Keratinocyte (primary cell): ENCODE results near the gene CYP39A1. TPM values are rescaled to one million over a fixed set of nuclear protein-coding genes. Genes with fewer than 3 reads are reported as not detected.

Experiments used
- DNase-seq: peaks from one replicate; pipeline ENCODE4 v3.0.0-alpha.2; 2011; ENCODE audit warnings: low read depth, missing footprints, low spot score
- FAIRE-seq: peaks from 2 replicates; lab custom pipeline; 2011; peaks lifted over from hg19 to GRCh38; lab: Jason Lieb, UNC
- H2AFZ ChIP-seq: 2 replicates; pipeline ENCODE4 v1.6.0; 2012; ENCODE audit warnings: low read length, control low read depth, inconsistent platforms; ENCODE audit not compliant: control insufficient read depth
- H3K27ac ChIP-seq: 2 replicates; pipeline ENCODE4 v1.5.1; 2011; ENCODE audit warnings: low read length; ENCODE audit not compliant: control insufficient read depth, insufficient read depth
- H3K27me3 ChIP-seq: 3 replicates; pipeline ENCODE4 v1.6.0; 2011; ENCODE audit warnings: low read length; ENCODE audit not compliant: control insufficient read depth, insufficient read depth; ENCODE audit errors: extremely low read depth
- H3K36me3 ChIP-seq, 2 experiments: 2 replicates in 1 of 2; 3 replicates in 1 of 2; pipeline ENCODE4 v1.5.1; 2011; ENCODE audit warnings: low read length in 2 of 2, mild to moderate bottlenecking in 1 of 2; ENCODE audit not compliant: control insufficient read depth in 2 of 2, insufficient read depth in 2 of 2; ENCODE audit errors: extremely low read depth in 1 of 2
- H3K4me1 ChIP-seq: 3 replicates; pipeline ENCODE4 v1.5.1; 2011; ENCODE audit warnings: low read length; ENCODE audit not compliant: control insufficient read depth, insufficient read depth; ENCODE audit errors: extremely low read depth
- H3K4me2 ChIP-seq: 3 replicates; pipeline ENCODE4 v1.6.0; 2011; ENCODE audit warnings: low read depth, low read length; ENCODE audit not compliant: control insufficient read depth, insufficient read depth; ENCODE audit errors: extremely low read depth
- H3K4me3 ChIP-seq, 3 experiments: fragments of 200-600 bp in 1 of 3; sonication (generic) in 1 of 3; 2 replicates in 2 of 3; 3 replicates in 1 of 3; pipeline ENCODE4 v1.5.1; 2011 to 2016; ENCODE audit warnings: low read length in 3 of 3, mild to moderate bottlenecking in 3 of 3, control low read depth in 2 of 3, inconsistent platforms in 1 of 3, low read depth in 1 of 3, mixed read lengths in 1 of 3, mixed run types in 1 of 3, moderate library complexity in 1 of 3; ENCODE audit not compliant: control insufficient read depth in 2 of 3, insufficient read depth in 2 of 3; ENCODE audit errors: extremely low read depth in 1 of 3
- H3K79me2 ChIP-seq: 2 replicates; pipeline ENCODE4 v1.6.0; 2012; ENCODE audit warnings: low read length; ENCODE audit not compliant: control insufficient read depth, insufficient read depth
- H3K9ac ChIP-seq: 3 replicates; pipeline ENCODE4 v1.6.0; 2011; ENCODE audit warnings: low read length; ENCODE audit not compliant: control insufficient read depth, insufficient read depth; ENCODE audit errors: extremely low read depth
- H3K9me1 ChIP-seq: 3 replicates; pipeline ENCODE4 v1.6.0; 2011; ENCODE audit warnings: low read length; ENCODE audit not compliant: control insufficient read depth, insufficient read depth; ENCODE audit errors: extremely low read depth
- H3K9me3 ChIP-seq: 2 replicates; pipeline ENCODE4 v1.5.1; 2012; ENCODE audit warnings: low read depth, low read length; ENCODE audit not compliant: control insufficient read depth
- H4K20me1 ChIP-seq: 3 replicates; pipeline ENCODE4 v1.6.0; 2011; ENCODE audit warnings: low read length; ENCODE audit not compliant: control insufficient read depth, insufficient read depth; ENCODE audit errors: extremely low read depth
- CTCF ChIP-seq, 3 experiments: IDR thresholded peaks in 1 of 3; conservative IDR thresholded peaks in 1 of 3; optimal IDR thresholded peaks in 1 of 3; 2 replicates in 2 of 3; 3 replicates in 1 of 3; pipeline versions ENCODE3 to v1.5.1; 2011; ENCODE audit warnings: low read length in 3 of 3, mild to moderate bottlenecking in 3 of 3, moderate library complexity in 2 of 3, control low read depth in 1 of 3, inconsistent platforms in 1 of 3; ENCODE audit not compliant: insufficient read depth in 2 of 3; ENCODE audit errors: extremely low read depth in 1 of 3
- EZH2 ChIP-seq: IDR thresholded peaks from one replicate; pipeline ENCODE4 v1.6.1; 2012; ENCODE audit warnings: inconsistent platforms, mild to moderate bottlenecking, low read length, moderate library complexity
- dilution Hi-C: fragments of 300-500 bp; cut with MboI; formaldehyde crosslinking; loops from one replicate; pipeline ENCODE4 v1.7.0; 2020; ENCODE audit warnings: low sequenced_read_pairs; ENCODE audit not compliant: extremely low pct_ligation_motif_present
- polyA plus RNA-seq, 5 experiments: library from polyadenylated mRNA; depleted of rRNA in 3 of 5; stranded (reverse) in 3 of 5; stranded (forward) in 1 of 5; unstranded in 1 of 5; fragments of >200 nt; gene quantifications; 1 replicate in 1 of 5; 2 replicates in 3 of 5; 3 replicates in 1 of 5; pipeline versions ENCODE4 v1.2.1 to v1.2.3, GENCODE V29; 2011 to 2012; ENCODE audit warnings: missing spikeins in 2 of 5, low read depth in 1 of 5, low replicate concordance in 1 of 5

CYP39A1 gene
- polyA plus RNA-seq, 1 donor (not counting 4 experiments of a cell fraction or from before 2014, with no cell fraction given) = 1.6 TPM

- FAIRE-seq (no peak), DNase-seq (no peak)
- no peaks in the 10 kb centered on the region for H3K9me3 ChIP-seq
- no peak overlapping the region for H3K9ac ChIP-seq
- no peaks in the 10 kb centered on the region for H3K79me2 ChIP-seq
- H3K27ac ChIP-seq = no peak overlapping the region
- H3K4me1 ChIP-seq = no peaks in the 10 kb centered on the region
- no peak overlapping the region for H3K4me2 ChIP-seq
- H2AFZ ChIP-seq = no peak overlapping the region
- dilution Hi-C loops = no loop called here
- no peaks in the 10 kb centered on the region for H3K27me3 ChIP-seq
- TF ChIP-seq EZH2 (no peak), CTCF (optimal IDR thresholded peaks at IDR 0.05 in 1 of 3, IDR thresholded peaks at IDR 0.05 in 1 of 3, conservative IDR thresholded peaks at IDR 0.05 in 1 of 3; ENCODE audit: extremely low read depth in 1 of 3, insufficient read depth in 2 of 3, low read length in 3 of 3) (no peak)
- H3K36me3 ChIP-seq = no peaks in the 10 kb centered on the region
- no peak overlapping the region for H3K4me3 ChIP-seq
- no peaks in the 10 kb centered on the region for H4K20me1 ChIP-seq
- H3K9me1 ChIP-seq = no peaks in the 10 kb centered on the region
These were observed 54.4 kb downstream of the CYP39A1 start for GRCh38 chr6:46598215-46598614.

GRCh38 chr6:46592740-46593139, 59.9 kb downstream of the CYP39A1 start:
- no peak for FAIRE-seq
- Histone ChIP-seq H2AFZ (no peak overlapping the region), H3K4me2 (no peak overlapping the region), H3K4me1 (no peaks in the 10 kb centered on the region), H3K79me2 (no peaks in the 10 kb centered on the region), H3K36me3 (no peaks in the 10 kb centered on the region), H3K4me3 (no peak overlapping the region), H3K27ac (no peak overlapping the region), H3K9ac (no peak overlapping the region), H3K9me1 (no peaks in the 10 kb centered on the region), H3K27me3 (no peaks in the 10 kb centered on the region), H3K9me3 (no peaks in the 10 kb centered on the region), H4K20me1 (no peaks in the 10 kb centered on the region)
- TF ChIP-seq CTCF (optimal IDR thresholded peaks at IDR 0.05 in 1 of 3, IDR thresholded peaks at IDR 0.05 in 1 of 3, conservative IDR thresholded peaks at IDR 0.05 in 1 of 3; ENCODE audit: extremely low read depth in 1 of 3, insufficient read depth in 2 of 3, low read length in 3 of 3) (no peak), EZH2 (no peak)
- no peak for DNase-seq
- dilution Hi-C loops = no loop called here
